GM18520 (cell line): ENCODE results near the gene DIO1.

Experiments used
- ATAC-seq: cut with Tn5 transposase; IDR thresholded peaks from one replicate; pipeline ENCODE4 v1.9.1; 2021; ENCODE audit not compliant: unreplicated experiment

Gene DIO1

GRCh38 chr1:53938136-53938830 lies 44.3 kb downstream of the DIO1 start:
- no peak for ATAC-seq

- no peak for ATAC-seq
Measured at GRCh38 chr1:53942127-53942957, 48.4 kb downstream of the DIO1 start.

- no peak for ATAC-seq
Measured at GRCh38 chr1:53943090-53943489, 49.1 kb downstream of the DIO1 start.

- ATAC-seq, result no peak
Measured at GRCh38 chr1:53943490-53944043, 49.6 kb downstream of the DIO1 start.

- no peak for ATAC-seq
Measured at GRCh38 chr1:53944469-53945182, 50.6 kb downstream of the DIO1 start.

- no peak for ATAC-seq
Measured at GRCh38 chr1:53945183-53945432, 51.1 kb downstream of the DIO1 start.

- ATAC-seq, result peak; percentile 38
Measured at GRCh38 chr1:53945433-53946251, 51.7 kb downstream of the DIO1 start, which contains the start of gene IFT25. Gene IFT25, minus strand, starts transcription at chr1:53945699. Its CDS starts 5,617 bp downstream, at chr1:53940082.

- peak; percentile 42 for ATAC-seq
Measured at GRCh38 chr1:53946252-53947171, 52.5 kb downstream of the DIO1 start, which contains the start of gene LRRC42. Gene LRRC42, plus strand, starts transcription at chr1:53946350. Its CDS starts 5,650 bp downstream, at chr1:53952000.

GRCh38 chr1:53947172-53947907 lies 53.4 kb downstream of the DIO1 start:
- no peak for ATAC-seq

GRCh38 chr1:53948291-53948690 lies 54.3 kb downstream of the DIO1 start:
- no peak for ATAC-seq

GRCh38 chr1:53949023-53949990 lies 55.3 kb downstream of the DIO1 start:
- ATAC-seq, result no peak

- ATAC-seq, result no peak
Measured at GRCh38 chr1:53951697-53952096, 57.7 kb downstream of the DIO1 start.

- no peak for ATAC-seq
Measured at GRCh38 chr1:53954128-53954527, 60.1 kb downstream of the DIO1 start.

- no peak for ATAC-seq
Measured at GRCh38 chr1:53956308-53957168, 62.6 kb downstream of the DIO1 start.

- ATAC-seq, result no peak
Measured at GRCh38 chr1:53957194-53957818, 63.3 kb downstream of the DIO1 start.

GRCh38 chr1:53959664-53960250 lies 65.8 kb downstream of the DIO1 start:
- ATAC-seq, result no peak
